ENCODE data around the gene VIT.

Gene VIT

GRCh38 chr2:36748166-36748565 lies 51.7 kb downstream of the VIT start:
- no peak for FAIRE-seq
- TF ChIP-seq TAF1 (IDR thresholded peaks at IDR 0.05; ENCODE audit: borderline replicate concordance, low read depth, low read length) (no peak), POLR2A (IDR thresholded peaks at IDR 0.05; ENCODE audit: low read depth, low read length) (no peak), POLR2AphosphoS5 (IDR thresholded peaks at IDR 0.05; ENCODE audit: low read depth, low read length) (no peak)
- DNase-seq (ENCODE audit: insufficient read length), result no peak

GRCh38 chr2:36750101-36750500 lies 53.6 kb downstream of the VIT start:
- no peak for TF ChIP-seq POLR2AphosphoS5 (IDR thresholded peaks at IDR 0.05; ENCODE audit: low read depth, low read length)
- TF ChIP-seq TAF1 (IDR thresholded peaks at IDR 0.05; ENCODE audit: borderline replicate concordance, low read depth, low read length), result no peak
- no peak for TF ChIP-seq POLR2A (IDR thresholded peaks at IDR 0.05; ENCODE audit: low read depth, low read length)
- FAIRE-seq (no peak), DNase-seq (ENCODE audit: insufficient read length) (no peak)

- FAIRE-seq (no peak), DNase-seq (ENCODE audit: insufficient read length) (no peak)
- TF ChIP-seq TAF1 (IDR thresholded peaks at IDR 0.05; ENCODE audit: borderline replicate concordance, low read depth, low read length) (no peak), POLR2A (IDR thresholded peaks at IDR 0.05; ENCODE audit: low read depth, low read length) (no peak), POLR2AphosphoS5 (IDR thresholded peaks at IDR 0.05; ENCODE audit: low read depth, low read length) (no peak)
Observed at GRCh38 chr2:36753706-36754221, 57.3 kb downstream of the VIT start.

GRCh38 chr2:36754578-36754977 lies 58.1 kb downstream of the VIT start:
- no peak for DNase-seq (ENCODE audit: insufficient read length)
- no peak for TF ChIP-seq TAF1 (IDR thresholded peaks at IDR 0.05; ENCODE audit: borderline replicate concordance, low read depth, low read length)
- TF ChIP-seq POLR2A (IDR thresholded peaks at IDR 0.05; ENCODE audit: low read depth, low read length), result no peak
- TF ChIP-seq POLR2AphosphoS5 (IDR thresholded peaks at IDR 0.05; ENCODE audit: low read depth, low read length), result no peak

GRCh38 chr2:36756438-36756837 lies 59.9 kb downstream of the VIT start:
- FAIRE-seq (no peak), DNase-seq (ENCODE audit: insufficient read length) (no peak)
- no peak for TF ChIP-seq POLR2AphosphoS5 (IDR thresholded peaks at IDR 0.05; ENCODE audit: low read depth, low read length)
- no peak for TF ChIP-seq POLR2A (IDR thresholded peaks at IDR 0.05; ENCODE audit: low read depth, low read length)
- TF ChIP-seq TAF1 (IDR thresholded peaks at IDR 0.05; ENCODE audit: borderline replicate concordance, low read depth, low read length), result no peak

More at GRCh38 chr2:36754578-36754977, 58.1 kb downstream of the VIT start:
- no peak for FAIRE-seq

GRCh38 chr2:36762764-36763490 lies 66.4 kb downstream of the VIT start:
- DNase-seq (ENCODE audit: insufficient read length), result no peak
- FAIRE-seq, result no peak
- TF ChIP-seq POLR2A (IDR thresholded peaks at IDR 0.05; ENCODE audit: low read depth, low read length), result no peak
- no peak for TF ChIP-seq POLR2AphosphoS5 (IDR thresholded peaks at IDR 0.05; ENCODE audit: low read depth, low read length)
- TF ChIP-seq TAF1 (IDR thresholded peaks at IDR 0.05; ENCODE audit: borderline replicate concordance, low read depth, low read length), result no peak

- FAIRE-seq, result no peak
Observed at GRCh38 chr2:36769106-36769505, 72.6 kb downstream of the VIT start.

GRCh38 chr2:36770542-36771287 lies 74.2 kb downstream of the VIT start:
- DNase-seq (ENCODE audit: insufficient read length), result peak; percentile 37
- TF ChIP-seq TAF1 (IDR thresholded peaks at IDR 0.05; ENCODE audit: borderline replicate concordance, low read depth, low read length), result no peak
- no peak for TF ChIP-seq POLR2AphosphoS5 (IDR thresholded peaks at IDR 0.05; ENCODE audit: low read depth, low read length)
- no peak for TF ChIP-seq POLR2A (IDR thresholded peaks at IDR 0.05; ENCODE audit: low read depth, low read length)
- no peak for FAIRE-seq

More at GRCh38 chr2:36769106-36769505, 72.6 kb downstream of the VIT start:
- no peak for DNase-seq (ENCODE audit: insufficient read length)
- TF ChIP-seq POLR2A (IDR thresholded peaks at IDR 0.05; ENCODE audit: low read depth, low read length), result no peak
- TF ChIP-seq TAF1 (IDR thresholded peaks at IDR 0.05; ENCODE audit: borderline replicate concordance, low read depth, low read length), result no peak
- no peak for TF ChIP-seq POLR2AphosphoS5 (IDR thresholded peaks at IDR 0.05; ENCODE audit: low read depth, low read length)

GRCh38 chr2:36771671-36772070 lies 75.2 kb downstream of the VIT start:
- TF ChIP-seq POLR2A (IDR thresholded peaks at IDR 0.05; ENCODE audit: low read depth, low read length) (no peak), TAF1 (IDR thresholded peaks at IDR 0.05; ENCODE audit: borderline replicate concordance, low read depth, low read length) (no peak), POLR2AphosphoS5 (IDR thresholded peaks at IDR 0.05; ENCODE audit: low read depth, low read length) (no peak)
- FAIRE-seq (no peak), DNase-seq (ENCODE audit: insufficient read length) (no peak)

- no peak for DNase-seq (ENCODE audit: insufficient read length)
- TF ChIP-seq POLR2A (IDR thresholded peaks at IDR 0.05; ENCODE audit: low read depth, low read length) (no peak), TAF1 (IDR thresholded peaks at IDR 0.05; ENCODE audit: borderline replicate concordance, low read depth, low read length) (no peak), POLR2AphosphoS5 (IDR thresholded peaks at IDR 0.05; ENCODE audit: low read depth, low read length) (no peak)
- no peak for FAIRE-seq
Observed at GRCh38 chr2:36773947-36774346, 77.4 kb downstream of the VIT start.

- TF ChIP-seq POLR2A (IDR thresholded peaks at IDR 0.05; ENCODE audit: low read depth, low read length), result no peak
- no peak for TF ChIP-seq TAF1 (IDR thresholded peaks at IDR 0.05; ENCODE audit: borderline replicate concordance, low read depth, low read length)
- no peak for TF ChIP-seq POLR2AphosphoS5 (IDR thresholded peaks at IDR 0.05; ENCODE audit: low read depth, low read length)
- FAIRE-seq (no peak), DNase-seq (ENCODE audit: insufficient read length) (no peak)
Observed at GRCh38 chr2:36775261-36775660, 78.8 kb downstream of the VIT start.
